Spleen (tissue), 7 donors: Measurements from ENCODE around the gene ORC4.

Source experiments
- CTCF ChIP-seq, 11 experiments: fragments of 200-600 bp in 7 of 11; fragments of 450-650 bp in 4 of 11; sonication (generic) in 4 of 11; IDR thresholded peaks in 8 of 11; conservative IDR thresholded peaks in 3 of 11; 1 replicate in 7 of 11; 2 replicates in 4 of 11; pipeline versions ENCODE4 v1.4.0 to v1.8.0; 2016 to 2021; ENCODE audit warnings: antibody characterized with exemption in 11 of 11, inconsistent platforms in 4 of 11, mild to moderate bottlenecking in 1 of 11
- POLR2A ChIP-seq, 3 donors: fragments of 450-650 bp; IDR thresholded peaks; one replicate each; pipeline ENCODE4 v1.5.1; 2017; ENCODE audit warnings: antibody characterized with exemption in 3 of 3, mild to moderate bottlenecking in 1 of 3
- POLR2AphosphoS5 ChIP-seq, 3 donors: sonication (generic); formaldehyde crosslinking; IDR thresholded peaks; one replicate each; pipeline ENCODE4 v1.5.1; 2017; ENCODE audit warnings: antibody characterized with exemption in 3 of 3
- donor health status: DM: no; HTN: no; CAD: no; lungs with moderate emphysema.
- donor health status: DM: no; HTN: no; CAD: no.
- donor health status: DM: no; HTN: no; CAD: no.

GRCh38 chr2:147884830-147885229, 135.7 kb downstream of the ORC4 start:
- TF ChIP-seq CTCF (IDR thresholded peaks at IDR 0.05 in 8 of 11, conservative IDR thresholded peaks at IDR 0.05 in 3 of 11) (no peak), POLR2AphosphoS5 (IDR thresholded peaks at IDR 0.05) (no peak), POLR2A (IDR thresholded peaks at IDR 0.05) (no peak)
